ENCODE measurements around the gene MPZL1. TPM values are rescaled to one million over a fixed set of nuclear protein-coding genes. Genes with fewer than 3 reads are reported as not detected.

The MPZL1 gene
- total and polyA plus RNA-seq, 2 of the 8 experiments (the other 6 are each of a cell fraction or from before 2014, with no cell fraction given), result 37.8 to 120 TPM

DNA sequence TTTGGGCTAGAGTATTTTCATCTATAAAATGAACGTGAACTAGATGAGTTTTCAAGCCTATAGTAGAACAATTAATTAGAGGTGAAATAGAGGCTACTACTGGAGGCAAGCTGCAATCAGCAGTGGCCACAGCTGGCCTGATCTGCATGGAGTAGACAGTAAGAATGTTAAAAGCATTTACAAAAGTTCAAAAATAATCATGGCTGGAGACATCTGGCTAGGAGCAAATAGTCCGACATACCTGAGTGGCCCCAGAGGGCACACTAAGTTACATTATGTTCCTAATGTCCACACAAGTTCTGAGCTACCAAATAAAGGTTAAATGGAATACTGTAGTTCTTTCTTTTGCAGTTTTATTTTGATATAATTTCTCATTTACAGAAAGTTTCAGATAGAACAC, 28.0 kb downstream of the MPZL1 start:
- H4K20me1 ChIP-seq (replicated peaks in 1 of 2; ENCODE audit: control insufficient read depth in 1 of 2, insufficient read depth in 2 of 2, low read length in 2 of 2), result peaks cover 3 to 9% of the 10 kb centered on the region in 2 experiments
- TF ChIP-seq CTBP2 (IDR thresholded peaks at IDR 0.05; ENCODE audit: borderline replicate concordance, insufficient read depth, insufficient read length, low read length), result no peak
- TF ChIP-seq ASH2L (IDR thresholded peaks at IDR 0.05; ENCODE audit: low read length), result no peak
- TF ChIP-seq BCL11A (IDR thresholded peaks at IDR 0.05; ENCODE audit: low read depth in 2 of 2, low read length in 2 of 2), result no peak
- TF ChIP-seq, protein P1, sequence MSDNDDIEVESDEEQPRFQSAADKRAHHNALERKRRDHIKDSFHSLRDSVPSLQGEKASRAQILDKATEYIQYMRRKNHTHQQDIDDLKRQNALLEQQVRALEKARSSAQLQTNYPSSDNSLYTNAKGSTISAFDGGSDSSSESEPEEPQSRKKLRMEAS (IDR thresholded peaks at IDR 0.05), result no peak
- no peak for TF ChIP-seq SP1 (IDR thresholded peaks at IDR 0.05; ENCODE audit: low read depth, low read length)
- TF ChIP-seq SAP30 (IDR thresholded peaks at IDR 0.05; ENCODE audit: insufficient read depth, insufficient replicate concordance, low read length), result no peak
- no peak for TF ChIP-seq GTF2F1 (IDR thresholded peaks at IDR 0.05; ENCODE audit: borderline replicate concordance, low read depth, low read length)
- TF ChIP-seq, protein P2, sequence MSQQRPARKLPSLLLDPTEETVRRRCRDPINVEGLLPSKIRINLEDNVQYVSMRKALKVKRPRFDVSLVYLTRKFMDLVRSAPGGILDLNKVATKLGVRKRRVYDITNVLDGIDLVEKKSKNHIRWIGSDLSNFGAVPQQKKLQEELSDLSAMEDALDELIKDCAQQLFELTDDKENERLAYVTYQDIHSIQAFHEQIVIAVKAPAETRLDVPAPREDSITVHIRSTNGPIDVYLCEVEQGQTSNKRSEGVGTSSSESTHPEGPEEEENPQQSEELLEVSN (IDR thresholded peaks at IDR 0.05), result no peak
- no peak for TF ChIP-seq CBX8 (IDR thresholded peaks at IDR 0.05; ENCODE audit: borderline replicate concordance, low read depth, low read length)
- no peak for TF ChIP-seq RNF2 (IDR thresholded peaks at IDR 0.05; ENCODE audit: borderline replicate concordance, low read depth, low read length, missing control alignments, poor library complexity, severe bottlenecking)
- TF ChIP-seq KDM4A (IDR thresholded peaks at IDR 0.05; ENCODE audit: low read depth, low read length, severe bottlenecking), result no peak
- TF ChIP-seq SIX5 (IDR thresholded peaks at IDR 0.05; ENCODE audit: low read depth, low read length), result no peak
- no peak for TF ChIP-seq CREB1 (IDR thresholded peaks at IDR 0.05)

More for the DNA sequence above, 28.0 kb downstream of the MPZL1 start:
- Histone ChIP-seq H3K4ac (replicated peaks; ENCODE audit: insufficient read length, low read depth, low read length) (no peak overlapping the region), H2BK20ac (ENCODE audit: low read length) (no peak overlapping the region), H3K9me3 (ENCODE audit: insufficient read depth in 2 of 2, low read depth in 1 of 2, low read length in 1 of 2) (no peaks in the 10 kb centered on the region), H3K23ac (ENCODE audit: insufficient read length) (no peak overlapping the region), H2AK5ac (ENCODE audit: low read depth, low read length) (no peak overlapping the region), H2BK120ac (replicated peaks; ENCODE audit: low read depth, low read length) (no peak overlapping the region), H3K27me3 (replicated peaks in 1 of 4; ENCODE audit: control insufficient read depth in 3 of 4, extremely low read depth in 1 of 4, insufficient read depth in 3 of 4, low read length in 3 of 4) (no peaks in the 10 kb centered on the region), H3K79me1 (ENCODE audit: low read depth, low read length) (peaks cover 13% of the 10 kb centered on the region), H3K4me3 (ENCODE audit: extremely low read depth in 1 of 4, insufficient read depth in 2 of 4, low read depth in 3 of 4, low read length in 4 of 4) (no peak overlapping the region), H4K91ac (replicated peaks; ENCODE audit: insufficient read length, low read length) (no peak overlapping the region), H2BK5ac (ENCODE audit: low read depth, low read length) (no peak overlapping the region), H3K27ac (ENCODE audit: low read depth, low read length) (no peak overlapping the region), H3K4me1 (replicated peaks in 1 of 4; ENCODE audit: control insufficient read depth in 3 of 4, insufficient read depth in 4 of 4, low read length in 3 of 4) (peaks cover 0 to 6% (median 0%) of the 10 kb centered on the region in 4 experiments; a peak in 3 of 7 replicates), H2BK12ac (ENCODE audit: low read depth, low read length) (no peak overlapping the region), H4K8ac (ENCODE audit: extremely low read depth, insufficient read depth, low read length) (no peak overlapping the region), H2BK15ac (ENCODE audit: low read length) (no peak overlapping the region), H4K5ac (ENCODE audit: insufficient read length, low read depth, low read length) (no peak overlapping the region), H3K79me2 (ENCODE audit: control insufficient read depth in 1 of 2, insufficient read depth in 2 of 2, low read length in 2 of 2) (peaks cover 0 to 68% of the 10 kb centered on the region in 2 experiments; a peak in 2 of 4 replicates), H3K56ac (replicated peaks; ENCODE audit: insufficient read length, low read depth, low read length) (no peak overlapping the region), H3K14ac (ENCODE audit: insufficient read length) (no peak overlapping the region), H3K4me2 (ENCODE audit: insufficient read depth in 1 of 2, low read depth in 2 of 2, low read length in 2 of 2) (no peak overlapping the region), H2AFZ (ENCODE audit: low read length) (no peak overlapping the region), H3K9ac (replicated peaks in 1 of 4; ENCODE audit: extremely low read depth in 1 of 4, low read depth in 3 of 4, low read length in 3 of 4) (no peak overlapping the region), H3K36me3 (ENCODE audit: control insufficient read depth in 2 of 4, insufficient read depth in 4 of 4, low read length in 3 of 4) (no peaks in the 10 kb centered on the region), H3K18ac (ENCODE audit: extremely low read depth, low read length) (no peak overlapping the region), H3K23me2 (ENCODE audit: low read depth, low read length) (no peaks in the 10 kb centered on the region)
- WGBS, 2 experiments (ENCODE audit: extremely low coverage in 1 of 2, insufficient coverage in 1 of 2, insufficient read length in 1 of 2, insufficient replicate concordance in 2 of 2, low coverage in 1 of 2, low lambda C conversion rate in 2 of 2, missing lambda C conversion rate in 1 of 2), result 90% methylated on average over 2 of the region's 2 CpGs; no CpG with 5 or more reads in 1 of the 2 experiments
- FAIRE-seq (no peak), DNase-seq (ENCODE audit: low read depth in 1 of 2, low spot score in 2 of 2) (no peak)
- POLR2A ChIA-PET (ENCODE audit: partially characterized antibody), result no interaction called here
- CTCF ChIA-PET (ENCODE audit: partially characterized antibody), result interaction anchor here (0.9 to 1.5 kb wide), 3 partner anchors 9 to 76 kb away, joined by 3 to 5 read pairs (median 3); no protein-coding TSS in a partner anchor
